Stimulated activated CD8-positive, alpha-beta memory T cell treated with anti-CD3 and anti-CD28 coated beads, Interleukin-7, amount 100 ng/mL, for 48 hours (primary cell): ENCODE data around the gene AMIGO1.

Experiments
- DNase-seq, 2 donors: peaks; one replicate each; pipeline ENCODE4 v3.0.0-alpha.2; 2020; ENCODE audit warnings: low read depth in 1 of 2; ENCODE audit errors: extremely low read depth in 1 of 2

The AMIGO1 gene

GRCh38 chr1:109504974-109505373, 4.6 kb downstream of the AMIGO1 start:
- no peak for DNase-seq

- DNase-seq = no peak
Observed at GRCh38 chr1:109503935-109504334, 5.6 kb downstream of the AMIGO1 start.

- DNase-seq = no peak
Observed at GRCh38 chr1:109502364-109502851, 7.1 kb downstream of the AMIGO1 start.

GRCh38 chr1:109501644-109502363, 7.7 kb downstream of the AMIGO1 start:
- no peak for DNase-seq

GRCh38 chr1:109500941-109501381, 8.6 kb downstream of the AMIGO1 start:
- no peak for DNase-seq

GRCh38 chr1:109499661-109500536, 9.6 kb downstream of the AMIGO1 start:
- DNase-seq = peak in 1 of 2 donors; percentile 50

- no peak for DNase-seq
Observed at GRCh38 chr1:109499081-109499480, 10.4 kb downstream of the AMIGO1 start.

GRCh38 chr1:109498161-109498801, 11.2 kb downstream of the AMIGO1 start:
- no peak for DNase-seq

- no peak for DNase-seq
Observed at GRCh38 chr1:109497449-109498160, 11.9 kb downstream of the AMIGO1 start.

- DNase-seq = no peak
Observed at GRCh38 chr1:109495738-109496137, 13.8 kb downstream of the AMIGO1 start.

- peak; percentile 76 to 80 for DNase-seq
Observed at GRCh38 chr1:109493805-109494539, 15.6 kb downstream of the AMIGO1 start, which contains the start of gene CYB561D1. Gene CYB561D1 (plus strand): TSS chr1:109494094. CDS start chr1:109494140, 46 bp downstream.

- DNase-seq = no peak
Observed at GRCh38 chr1:109493227-109493626, 16.3 kb downstream of the AMIGO1 start.

GRCh38 chr1:109492779-109493178, 16.7 kb downstream of the AMIGO1 start:
- no peak for DNase-seq

GRCh38 chr1:109491372-109491771, 18.2 kb downstream of the AMIGO1 start:
- DNase-seq = no peak

GRCh38 chr1:109490934-109491302, 18.6 kb downstream of the AMIGO1 start:
- no peak for DNase-seq

GRCh38 chr1:109490029-109490933, 19.2 kb downstream of the AMIGO1 start:
- peak in 1 of 2 donors; percentile 30 for DNase-seq

GRCh38 chr1:109488696-109489095, 20.8 kb downstream of the AMIGO1 start:
- no peak for DNase-seq

GRCh38 chr1:109488201-109488600, 21.3 kb downstream of the AMIGO1 start:
- no peak for DNase-seq

GRCh38 chr1:109487261-109487660, 22.3 kb downstream of the AMIGO1 start:
- DNase-seq = no peak
